ENCODE results near the gene PTPRG. TPM values are rescaled to one million over a fixed set of nuclear protein-coding genes. Genes with fewer than 3 reads are reported as not detected.

Gene PTPRG
- total and polyA plus RNA-seq, 2 donors (not counting 3 experiments of a cell fraction or from before 2014, with no cell fraction given) = 8.9 to 39.1 TPM

DNA sequence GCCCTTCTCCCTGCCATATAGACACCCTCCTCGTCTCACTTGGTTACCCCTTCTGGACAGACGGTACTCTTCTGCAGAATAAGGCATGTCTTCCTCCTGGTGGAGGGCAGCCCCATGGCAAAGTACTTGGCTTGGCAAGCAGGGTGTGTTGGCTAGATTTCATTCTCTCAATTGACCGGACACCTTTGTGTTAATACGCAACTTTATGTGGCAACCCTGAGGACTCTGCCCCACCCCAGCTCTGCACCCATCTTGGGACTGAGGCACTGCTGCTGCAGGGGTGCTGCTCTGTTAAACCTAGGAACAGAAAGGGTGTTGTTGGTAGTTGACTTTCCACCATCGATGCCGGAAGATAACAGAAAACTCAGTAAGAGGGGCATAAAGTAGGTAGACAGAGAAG is 55.2 kb downstream of the PTPRG start:
- Histone ChIP-seq H3K9me3 (replicated peaks; ENCODE audit: control insufficient read depth, insufficient read depth, low read length) (no peaks in the 10 kb centered on the region), H3K27me3 (ENCODE audit: control insufficient read depth in 2 of 2, insufficient read depth in 2 of 2, low read length in 2 of 2) (no peaks in the 10 kb centered on the region), H2AFZ (ENCODE audit: low read depth, low read length) (no peak overlapping the region), H3K9me1 (replicated peaks; ENCODE audit: control insufficient read depth, extremely low read depth, insufficient read depth, low read length) (no peaks in the 10 kb centered on the region), H3K4me3 (replicated peaks in 1 of 3; ENCODE audit: insufficient read depth in 1 of 3, low read depth in 1 of 3, low read length in 3 of 3) (no peak overlapping the region), H3K4me1 (ENCODE audit: control insufficient read depth, extremely low read depth, insufficient read depth, low read length) (no peaks in the 10 kb centered on the region), H4K20me1 (replicated peaks; ENCODE audit: control insufficient read depth, extremely low read depth, insufficient read depth, low read length) (no peaks in the 10 kb centered on the region), H3K79me2 (ENCODE audit: control insufficient read depth, insufficient read depth, low read length) (no peaks in the 10 kb centered on the region), H3K4me2 (ENCODE audit: insufficient read depth, low read length) (no peak overlapping the region), H3K36me3 (ENCODE audit: control insufficient read depth in 2 of 2, extremely low read depth in 1 of 2, insufficient read depth in 2 of 2, low read length in 2 of 2) (no peaks in the 10 kb centered on the region), H3K9ac (replicated peaks; ENCODE audit: extremely low read depth, insufficient read depth, low read length) (no peak overlapping the region), H3K27ac (ENCODE audit: insufficient read depth, low read depth, low read length) (no peak overlapping the region)
- ChIA-PET CTCF (no interaction called here), POLR2A (no interaction called here)
- dilution Hi-C loops (cut with MboI; ENCODE audit: extremely low pct_ligation_motif_present, low sequenced_read_pairs) (no loop called here), intact Hi-C loops (cut with micrococcal nuclease) (no loop called here)
- DNase-seq (ENCODE audit: low read depth, low spot score) (no peak), FAIRE-seq (no peak)
- TF ChIP-seq, protein P1, sequence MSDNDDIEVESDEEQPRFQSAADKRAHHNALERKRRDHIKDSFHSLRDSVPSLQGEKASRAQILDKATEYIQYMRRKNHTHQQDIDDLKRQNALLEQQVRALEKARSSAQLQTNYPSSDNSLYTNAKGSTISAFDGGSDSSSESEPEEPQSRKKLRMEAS (IDR thresholded peaks at IDR 0.05; ENCODE audit: insufficient read depth, insufficient read length) = no peak
- no peak for TF ChIP-seq EZH2 (IDR thresholded peaks at IDR 0.05; ENCODE audit: borderline replicate concordance, low read depth, low read length, severe bottlenecking)
- TF ChIP-seq FOS (IDR thresholded peaks at IDR 0.05; ENCODE audit: borderline replicate concordance, insufficient read depth, low read length) = no peak
- TF ChIP-seq, protein P2, sequence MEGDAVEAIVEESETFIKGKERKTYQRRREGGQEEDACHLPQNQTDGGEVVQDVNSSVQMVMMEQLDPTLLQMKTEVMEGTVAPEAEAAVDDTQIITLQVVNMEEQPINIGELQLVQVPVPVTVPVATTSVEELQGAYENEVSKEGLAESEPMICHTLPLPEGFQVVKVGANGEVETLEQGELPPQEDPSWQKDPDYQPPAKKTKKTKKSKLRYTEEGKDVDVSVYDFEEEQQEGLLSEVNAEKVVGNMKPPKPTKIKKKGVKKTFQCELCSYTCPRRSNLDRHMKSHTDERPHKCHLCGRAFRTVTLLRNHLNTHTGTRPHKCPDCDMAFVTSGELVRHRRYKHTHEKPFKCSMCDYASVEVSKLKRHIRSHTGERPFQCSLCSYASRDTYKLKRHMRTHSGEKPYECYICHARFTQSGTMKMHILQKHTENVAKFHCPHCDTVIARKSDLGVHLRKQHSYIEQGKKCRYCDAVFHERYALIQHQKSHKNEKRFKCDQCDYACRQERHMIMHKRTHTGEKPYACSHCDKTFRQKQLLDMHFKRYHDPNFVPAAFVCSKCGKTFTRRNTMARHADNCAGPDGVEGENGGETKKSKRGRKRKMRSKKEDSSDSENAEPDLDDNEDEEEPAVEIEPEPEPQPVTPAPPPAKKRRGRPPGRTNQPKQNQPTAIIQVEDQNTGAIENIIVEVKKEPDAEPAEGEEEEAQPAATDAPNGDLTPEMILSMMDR (IDR thresholded peaks at IDR 0.05; ENCODE audit: extremely low read depth in 1 of 2, insufficient read depth in 1 of 2, low read depth in 1 of 2, low read length in 2 of 2) = no peak
- TF ChIP-seq POLR2A (IDR thresholded peaks at IDR 0.05; ENCODE audit: low read depth, low read length) = no peak
- no peak for TF ChIP-seq MYC (IDR thresholded peaks at IDR 0.05; ENCODE audit: low read depth, low read length)
- TF ChIP-seq POLR2AphosphoS5 (IDR thresholded peaks at IDR 0.05; ENCODE audit: insufficient read depth, low read depth, low read length) = no peak
- TF ChIP-seq GATA2 (IDR thresholded peaks at IDR 0.05; ENCODE audit: insufficient read depth, insufficient read length, low read depth, low read length) = no peak
- TF ChIP-seq JUN (IDR thresholded peaks at IDR 0.05; ENCODE audit: borderline replicate concordance, insufficient read depth, insufficient read length, low read depth) = no peak
- no TSS peak for BruUV-seq (replicated peaks)
